HL-60 (cell line): ENCODE results near the gene PDK2.

ENCODE experiments used
- DNase-seq, 2 experiments: peaks; one replicate each; pipeline ENCODE4 v3.0.0-alpha.2; 2010 to 2020; ENCODE audit warnings: low read depth in 1 of 2, low spot score in 1 of 2
- H3K27ac ChIP-seq: fragments of 250-450 bp; sonication (Bioruptor Pico); replicated peaks from 2 replicates; pipeline ENCODE4 v1.5.1; 2020; ENCODE audit warnings: mild to moderate bottlenecking, moderate library complexity
- H3K27me3 ChIP-seq: fragments of 250-450 bp; sonication (Bioruptor Pico); 2 replicates; pipeline ENCODE4 v1.5.1; 2021; ENCODE audit warnings: mild to moderate bottlenecking, moderate library complexity; ENCODE audit not compliant: insufficient read depth, poor library complexity, severe bottlenecking
- H3K4me3 ChIP-seq: replicated peaks from 2 replicates; pipeline ENCODE4 v1.5.1; 2011; ENCODE audit warnings: mild to moderate bottlenecking, control low read depth, low read length; ENCODE audit not compliant: insufficient read depth
- GABPA ChIP-seq: IDR thresholded peaks from 2 replicates; pipeline ENCODE4 v1.6.1; 2012; ENCODE audit warnings: low read depth
- POLR2AphosphoS5 ChIP-seq: IDR thresholded peaks from 2 replicates; pipeline ENCODE4 v1.6.1; 2012; ENCODE audit warnings: low read depth
- SPI1 ChIP-seq: IDR thresholded peaks from 2 replicates; pipeline ENCODE4 v1.6.1; 2012; ENCODE audit warnings: low read depth, mild to moderate bottlenecking, borderline replicate concordance
- TF ChIP-seq, protein P1 (sequence below): IDR thresholded peaks from one replicate; pipeline ENCODE4 v1.5.1; 2011; ENCODE audit warnings: low read length, control low read depth, inconsistent platforms; ENCODE audit not compliant: insufficient read depth
- TF ChIP-seq, protein P2 (sequence below): IDR thresholded peaks from 2 replicates; pipeline ENCODE4 v1.6.1; 2012; ENCODE audit warnings: low read depth; ENCODE audit not compliant: insufficient replicate concordance

Gene PDK2

DNA sequence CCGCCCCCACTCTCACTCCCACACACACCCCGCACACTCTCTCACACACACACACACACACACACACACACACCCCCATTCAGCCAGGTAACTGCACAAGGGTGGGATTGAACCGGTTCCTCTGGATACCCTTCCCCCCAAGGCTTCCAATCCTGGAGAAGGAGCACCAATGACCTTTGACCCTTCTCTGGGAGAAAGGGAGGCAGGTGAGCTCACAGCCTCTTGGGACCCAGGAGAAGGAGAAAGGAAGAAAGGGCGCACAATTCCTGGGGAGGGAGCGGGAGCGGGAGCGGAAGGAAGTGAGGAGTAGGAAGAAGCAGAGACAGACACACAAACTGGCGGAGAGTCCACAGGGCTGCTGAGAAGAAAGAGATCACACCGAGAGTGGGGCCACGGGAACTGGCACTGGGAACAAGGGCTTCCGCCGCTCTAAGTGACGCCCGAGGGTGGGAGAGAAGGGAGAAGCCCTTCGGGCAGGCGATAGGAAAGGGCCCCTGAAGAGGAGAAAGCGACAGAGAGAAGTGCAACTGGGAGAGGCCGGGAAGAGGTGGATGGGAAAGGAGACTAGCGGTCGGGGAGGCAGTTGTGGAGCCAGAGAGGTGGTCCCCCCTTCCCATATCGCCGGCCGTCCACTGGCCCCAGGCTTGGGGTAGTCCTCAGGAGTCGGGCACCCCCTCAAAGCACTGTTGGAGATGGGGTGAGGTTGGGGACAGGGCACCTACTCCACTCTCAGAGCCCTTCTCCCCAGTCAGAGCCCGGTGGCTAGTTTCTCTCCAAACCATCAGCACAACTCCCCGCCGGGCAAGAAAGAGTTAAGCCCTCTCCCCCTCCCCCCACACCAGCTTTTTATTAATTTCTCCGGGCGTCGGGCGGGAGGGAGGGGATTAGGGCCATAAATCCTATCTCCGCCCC, 33.5 kb downstream of the PDK2 start:
- no peak overlapping the region for H3K27ac ChIP-seq
- no peak overlapping the region for H3K4me3 ChIP-seq

DNA sequence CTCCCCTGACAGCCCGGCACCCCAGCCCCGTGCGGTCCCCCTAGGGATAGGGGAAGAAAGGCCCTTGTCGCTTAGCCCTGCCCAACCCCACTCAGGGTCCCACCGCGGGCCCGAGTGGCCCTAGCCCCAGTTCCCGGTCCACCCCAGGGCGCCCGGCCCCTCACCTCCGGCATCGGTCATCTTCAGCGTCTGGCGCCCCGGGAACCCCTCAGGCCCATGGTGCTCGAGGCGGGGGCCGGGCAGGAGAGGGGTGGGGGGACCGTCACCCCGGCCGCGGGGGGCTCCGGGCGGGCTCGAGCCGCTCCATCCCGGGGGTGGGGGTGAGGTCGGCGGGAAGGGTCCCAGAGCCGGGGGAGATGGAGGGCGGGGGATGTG, 34.2 kb downstream of the PDK2 start:
- Histone ChIP-seq H3K4me3 (no peak overlapping the region), H3K27ac (no peak overlapping the region), H3K27me3 (peaks cover 33% of the 10 kb centered on the region)
- TF ChIP-seq, protein P1, sequence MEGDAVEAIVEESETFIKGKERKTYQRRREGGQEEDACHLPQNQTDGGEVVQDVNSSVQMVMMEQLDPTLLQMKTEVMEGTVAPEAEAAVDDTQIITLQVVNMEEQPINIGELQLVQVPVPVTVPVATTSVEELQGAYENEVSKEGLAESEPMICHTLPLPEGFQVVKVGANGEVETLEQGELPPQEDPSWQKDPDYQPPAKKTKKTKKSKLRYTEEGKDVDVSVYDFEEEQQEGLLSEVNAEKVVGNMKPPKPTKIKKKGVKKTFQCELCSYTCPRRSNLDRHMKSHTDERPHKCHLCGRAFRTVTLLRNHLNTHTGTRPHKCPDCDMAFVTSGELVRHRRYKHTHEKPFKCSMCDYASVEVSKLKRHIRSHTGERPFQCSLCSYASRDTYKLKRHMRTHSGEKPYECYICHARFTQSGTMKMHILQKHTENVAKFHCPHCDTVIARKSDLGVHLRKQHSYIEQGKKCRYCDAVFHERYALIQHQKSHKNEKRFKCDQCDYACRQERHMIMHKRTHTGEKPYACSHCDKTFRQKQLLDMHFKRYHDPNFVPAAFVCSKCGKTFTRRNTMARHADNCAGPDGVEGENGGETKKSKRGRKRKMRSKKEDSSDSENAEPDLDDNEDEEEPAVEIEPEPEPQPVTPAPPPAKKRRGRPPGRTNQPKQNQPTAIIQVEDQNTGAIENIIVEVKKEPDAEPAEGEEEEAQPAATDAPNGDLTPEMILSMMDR: no peak
- DNase-seq: no peak

More for the DNA sequence above, 33.5 kb downstream of the PDK2 start:
- peaks cover 33% of the 10 kb centered on the region for H3K27me3 ChIP-seq
- no peak for DNase-seq
- TF ChIP-seq GABPA: peak; percentile 58; the same call in 1 of the 2 replicates
- TF ChIP-seq, protein P1: no peak

DNA sequence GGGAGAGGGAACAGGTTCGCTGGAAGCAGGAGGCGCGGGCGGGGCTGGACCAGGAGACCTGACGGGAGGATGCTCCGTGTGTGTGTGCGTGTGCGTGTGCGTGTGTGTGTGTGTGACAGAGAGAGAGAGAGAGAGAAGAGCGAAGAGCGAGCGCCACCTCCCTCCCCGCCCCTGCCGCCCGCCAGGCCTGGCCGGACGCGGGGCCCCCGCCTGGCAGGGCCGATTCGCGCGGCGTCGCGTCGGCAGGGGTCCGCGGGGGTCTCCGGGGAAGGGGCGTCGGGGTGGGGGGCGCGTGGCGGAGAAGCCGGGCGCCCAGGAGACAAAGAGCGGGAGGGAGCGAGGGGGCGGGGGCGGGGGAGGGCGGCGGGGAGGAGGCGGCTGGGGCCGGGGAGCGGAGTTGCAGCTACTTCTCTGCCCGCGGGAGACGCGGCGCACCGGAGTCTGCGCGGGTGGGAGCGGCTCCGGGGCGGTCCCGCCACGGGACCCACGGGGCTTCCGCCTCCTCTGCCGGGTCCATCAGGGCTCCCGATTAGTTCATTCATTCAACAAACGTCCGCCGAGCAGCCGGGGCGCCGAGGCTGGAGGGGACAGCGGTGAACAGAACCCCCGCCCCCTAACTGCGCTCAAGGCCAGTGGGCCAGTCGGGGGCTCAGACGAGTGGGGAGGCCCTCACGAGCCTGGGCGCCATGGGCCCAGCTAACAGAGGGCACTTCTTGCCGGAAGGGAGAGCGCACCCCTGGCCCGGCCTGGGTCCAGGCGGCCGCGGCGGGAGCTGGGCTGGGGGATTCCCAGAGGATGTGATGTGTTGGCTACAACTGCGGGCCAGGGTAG, 34.8 kb downstream of the PDK2 start, which contains the start of gene SAMD14:
Gene SAMD14, minus strand, starts transcription at position 433 of the 831 bp plus-strand sequence. CDS start 5,201 bp downstream, outside the sequence.
- Histone ChIP-seq H3K27me3 (peaks cover 33% of the 10 kb centered on the region), H3K27ac (no peak within 1 kb of the TSS), H3K4me3 (no peak within 1 kb of the TSS; the same call in 1 of the 2 replicates)
- DNase-seq: no peak
- TF ChIP-seq, protein P2, sequence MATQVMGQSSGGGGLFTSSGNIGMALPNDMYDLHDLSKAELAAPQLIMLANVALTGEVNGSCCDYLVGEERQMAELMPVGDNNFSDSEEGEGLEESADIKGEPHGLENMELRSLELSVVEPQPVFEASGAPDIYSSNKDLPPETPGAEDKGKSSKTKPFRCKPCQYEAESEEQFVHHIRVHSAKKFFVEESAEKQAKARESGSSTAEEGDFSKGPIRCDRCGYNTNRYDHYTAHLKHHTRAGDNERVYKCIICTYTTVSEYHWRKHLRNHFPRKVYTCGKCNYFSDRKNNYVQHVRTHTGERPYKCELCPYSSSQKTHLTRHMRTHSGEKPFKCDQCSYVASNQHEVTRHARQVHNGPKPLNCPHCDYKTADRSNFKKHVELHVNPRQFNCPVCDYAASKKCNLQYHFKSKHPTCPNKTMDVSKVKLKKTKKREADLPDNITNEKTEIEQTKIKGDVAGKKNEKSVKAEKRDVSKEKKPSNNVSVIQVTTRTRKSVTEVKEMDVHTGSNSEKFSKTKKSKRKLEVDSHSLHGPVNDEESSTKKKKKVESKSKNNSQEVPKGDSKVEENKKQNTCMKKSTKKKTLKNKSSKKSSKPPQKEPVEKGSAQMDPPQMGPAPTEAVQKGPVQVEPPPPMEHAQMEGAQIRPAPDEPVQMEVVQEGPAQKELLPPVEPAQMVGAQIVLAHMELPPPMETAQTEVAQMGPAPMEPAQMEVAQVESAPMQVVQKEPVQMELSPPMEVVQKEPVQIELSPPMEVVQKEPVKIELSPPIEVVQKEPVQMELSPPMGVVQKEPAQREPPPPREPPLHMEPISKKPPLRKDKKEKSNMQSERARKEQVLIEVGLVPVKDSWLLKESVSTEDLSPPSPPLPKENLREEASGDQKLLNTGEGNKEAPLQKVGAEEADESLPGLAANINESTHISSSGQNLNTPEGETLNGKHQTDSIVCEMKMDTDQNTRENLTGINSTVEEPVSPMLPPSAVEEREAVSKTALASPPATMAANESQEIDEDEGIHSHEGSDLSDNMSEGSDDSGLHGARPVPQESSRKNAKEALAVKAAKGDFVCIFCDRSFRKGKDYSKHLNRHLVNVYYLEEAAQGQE: no peak
- TF ChIP-seq GABPA (no peak), POLR2AphosphoS5 (no peak), SPI1 (no peak)
- TF ChIP-seq, protein P1: no peak

DNA sequence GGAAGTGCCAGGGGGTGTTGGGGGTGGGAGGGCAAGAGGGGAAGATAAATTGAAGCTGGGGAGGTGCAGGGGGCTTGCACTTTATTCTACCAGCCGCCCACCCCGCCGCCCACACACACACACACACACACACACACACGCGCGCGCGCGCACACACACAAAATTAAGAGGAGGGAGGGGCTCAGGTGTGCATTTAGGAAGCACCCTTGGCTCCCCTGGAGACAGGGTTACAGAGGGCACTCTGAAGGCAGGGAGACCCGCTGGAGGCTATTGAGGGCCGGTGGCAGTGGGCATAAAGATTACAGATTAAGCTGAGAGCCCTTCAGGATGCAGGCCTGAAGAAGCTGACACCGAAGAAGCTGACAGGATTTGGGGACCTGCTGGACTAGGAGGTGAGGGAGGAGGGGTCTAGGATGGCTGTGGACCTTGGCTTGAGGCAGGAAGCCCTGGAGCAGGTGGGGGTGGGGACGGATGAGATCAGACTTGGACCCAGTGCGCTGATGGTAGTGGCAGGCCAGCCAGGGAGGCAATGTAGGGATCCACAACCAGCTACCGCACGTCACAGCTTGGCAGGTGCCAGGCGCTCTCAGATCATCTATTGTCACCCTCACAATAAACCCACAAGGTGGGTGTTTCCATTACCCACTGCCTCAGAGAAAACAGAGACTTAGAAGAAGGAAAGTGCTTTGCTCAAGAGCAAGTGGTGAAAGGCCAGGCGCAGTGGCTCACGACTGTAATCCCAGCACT, 35.6 kb downstream of the PDK2 start:
- Histone ChIP-seq H3K27me3 (peaks cover 33% of the 10 kb centered on the region), H3K4me3 (no peak overlapping the region), H3K27ac (no peak overlapping the region)
- no peak for DNase-seq
- TF ChIP-seq SPI1 (no peak), GABPA (no peak), POLR2AphosphoS5 (no peak)
- TF ChIP-seq, protein P2: no peak
- TF ChIP-seq, protein P1: no peak
